ENCODE results near the gene MPND. TPM values are rescaled to one million over a fixed set of nuclear protein-coding genes. Genes with fewer than 3 reads are reported as not detected.

Gene MPND
- total RNA-seq, 6 experiments from 2014 or later = 6.4 to 21.7 (median 19.6) TPM

DNA sequence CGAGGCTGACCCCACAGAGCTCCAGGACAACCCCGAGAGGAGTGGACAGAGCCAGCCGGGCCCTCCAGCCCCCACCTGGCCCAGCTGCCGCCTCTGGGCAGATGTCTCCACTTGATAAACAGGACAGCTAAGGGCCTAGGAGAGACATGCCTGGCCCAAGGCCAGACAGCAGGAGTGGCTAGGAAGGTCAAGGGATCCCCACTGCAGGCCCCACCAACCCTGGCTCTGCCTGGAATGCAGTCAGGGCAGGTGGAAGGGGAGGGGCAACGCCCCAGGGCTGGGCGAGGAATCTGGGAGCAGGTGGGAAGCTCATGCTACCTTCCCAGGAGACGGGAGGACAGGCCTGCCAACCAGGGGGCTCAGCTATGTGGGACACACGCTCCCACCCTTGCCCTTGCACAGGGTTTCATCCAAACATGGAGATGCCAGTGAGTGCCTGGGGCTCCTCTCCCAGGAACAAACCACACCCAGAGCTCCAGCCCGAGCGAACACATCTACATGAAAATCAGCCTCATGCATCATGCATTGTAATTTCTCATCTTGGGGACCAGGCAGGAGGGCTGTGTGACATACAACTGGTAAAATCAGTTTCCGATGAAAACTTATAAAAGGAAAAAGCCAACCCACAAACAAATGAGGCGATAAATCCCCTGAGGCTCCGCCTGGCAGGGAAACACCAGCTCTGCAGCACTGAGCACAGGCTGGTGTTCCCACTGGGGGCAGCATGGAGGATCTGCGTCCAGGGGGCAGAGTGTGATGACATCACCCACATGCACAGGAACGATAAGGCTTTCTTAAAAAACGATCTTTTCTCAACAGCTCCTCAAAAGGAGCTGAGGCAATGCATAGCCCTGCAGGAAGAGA lies 32.0 kb downstream of the MPND start:
- intact Hi-C loops (cut with DNase I) = no loop called here
- 58% methylated on average over 10 of the region's 16 CpGs for WGBS (ENCODE audit: insufficient coverage, low coverage, low lambda C conversion rate, missing lambda C conversion rate)
- ATAC-seq = no peak

DNA sequence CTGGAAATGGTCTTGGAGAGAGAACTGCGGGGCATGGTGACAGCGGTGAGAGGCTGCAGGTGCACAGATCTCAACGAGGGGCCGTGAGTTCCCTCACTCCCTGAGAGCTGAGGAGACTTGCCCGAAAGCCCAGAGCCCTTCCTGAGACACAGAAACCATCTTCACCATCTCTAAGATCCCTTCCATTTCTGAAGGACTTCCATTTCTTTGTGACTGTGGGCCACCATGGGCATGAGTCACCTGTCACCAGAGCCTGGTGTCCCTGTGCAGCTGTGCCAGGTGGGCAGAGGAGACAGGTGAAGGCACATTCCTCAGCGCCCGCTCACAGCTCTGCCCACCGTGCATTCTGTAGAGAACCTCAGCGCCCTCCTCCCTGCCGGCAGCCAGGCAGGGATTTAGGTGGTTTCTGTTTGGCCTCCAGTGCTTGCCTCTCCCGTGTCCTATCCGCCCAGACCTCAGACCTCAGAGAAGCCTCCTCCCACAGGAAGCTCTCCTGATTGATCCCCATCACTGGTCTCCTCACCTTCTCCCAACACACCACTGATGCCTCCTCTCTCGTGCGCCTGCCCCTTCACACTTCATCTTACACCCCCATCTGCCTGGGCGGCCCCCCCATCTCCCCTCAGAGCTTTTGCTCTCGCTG lies 32.8 kb downstream of the MPND start:
- no peak for DNase-seq
- 71% methylated on average over 10 of the region's 16 CpGs for WGBS (ENCODE audit: insufficient coverage, low coverage, low lambda C conversion rate, missing lambda C conversion rate)
- Histone ChIP-seq H3K4me3 (no peak overlapping the region), H3K9me3 (no peaks in the 10 kb centered on the region), H3K27me3 (no peaks in the 10 kb centered on the region), H3K27ac (peak overlapping the region in 1 of 3 donors; percentile 43), H3K4me1 (peaks cover 4 to 47% (median 18%) of the 10 kb centered on the region in 4 donors), H3K36me3 (peaks cover 0 to 5% (median 0%) of the 10 kb centered on the region in 4 donors)
- TF ChIP-seq CTCF (IDR thresholded peaks at IDR 0.05) = no peak
- no peak for TF ChIP-seq POLR2A (IDR thresholded peaks at IDR 0.05)
- no peak for ATAC-seq
- intact Hi-C loops (cut with DNase I) = no loop called here

More for the DNA sequence above, 32.0 kb downstream of the MPND start:
- Histone ChIP-seq H3K4me3 (no peak overlapping the region), H3K27ac (peak overlapping the region; percentile 13 to 79 (median 60)), H3K9me3 (no peaks in the 10 kb centered on the region), H3K27me3 (no peaks in the 10 kb centered on the region), H3K36me3 (peaks cover 0 to 6% (median 0%) of the 10 kb centered on the region in 4 donors), H3K4me1 (peaks cover 4 to 44% (median 18%) of the 10 kb centered on the region in 4 donors)
- no peak for TF ChIP-seq CTCF (IDR thresholded peaks at IDR 0.05)
- TF ChIP-seq POLR2A (IDR thresholded peaks at IDR 0.05) = no peak
- peak in 1 of 3 donors; percentile 48 for DNase-seq

DNA sequence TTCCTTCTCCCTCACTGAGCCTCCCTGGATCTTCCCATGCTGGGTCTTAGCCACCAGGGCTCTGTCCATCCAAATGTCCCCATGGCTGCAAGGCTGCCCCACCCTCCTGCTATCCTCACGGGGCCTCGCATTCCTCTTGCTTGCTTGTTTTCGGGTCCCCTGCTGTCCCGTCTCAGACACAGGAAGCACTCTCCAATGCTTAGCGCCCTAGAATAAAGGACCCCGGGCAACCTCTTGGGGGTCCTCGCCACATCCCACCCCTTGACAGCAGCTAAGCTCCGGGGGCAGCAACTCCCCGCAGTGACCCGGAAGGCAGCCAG lies 33.3 kb downstream of the MPND start:
- Histone ChIP-seq H3K9me3 (no peaks in the 10 kb centered on the region), H3K4me1 (peaks cover 4 to 47% (median 18%) of the 10 kb centered on the region in 4 donors), H3K36me3 (peaks cover 0 to under 1% (median 0%) of the 10 kb centered on the region in 4 donors), H3K4me3 (no peak overlapping the region), H3K27me3 (no peaks in the 10 kb centered on the region), H3K27ac (peak overlapping the region in 1 of 3 donors; percentile 43)
- ATAC-seq = no peak
- 66% methylated on average over 5 of the region's 10 CpGs for WGBS (ENCODE audit: insufficient coverage, low coverage, low lambda C conversion rate, missing lambda C conversion rate)
- intact Hi-C loops (cut with DNase I) = no loop called here
- DNase-seq = no peak
- TF ChIP-seq POLR2A (IDR thresholded peaks at IDR 0.05) (no peak), CTCF (IDR thresholded peaks at IDR 0.05) (no peak)

DNA sequence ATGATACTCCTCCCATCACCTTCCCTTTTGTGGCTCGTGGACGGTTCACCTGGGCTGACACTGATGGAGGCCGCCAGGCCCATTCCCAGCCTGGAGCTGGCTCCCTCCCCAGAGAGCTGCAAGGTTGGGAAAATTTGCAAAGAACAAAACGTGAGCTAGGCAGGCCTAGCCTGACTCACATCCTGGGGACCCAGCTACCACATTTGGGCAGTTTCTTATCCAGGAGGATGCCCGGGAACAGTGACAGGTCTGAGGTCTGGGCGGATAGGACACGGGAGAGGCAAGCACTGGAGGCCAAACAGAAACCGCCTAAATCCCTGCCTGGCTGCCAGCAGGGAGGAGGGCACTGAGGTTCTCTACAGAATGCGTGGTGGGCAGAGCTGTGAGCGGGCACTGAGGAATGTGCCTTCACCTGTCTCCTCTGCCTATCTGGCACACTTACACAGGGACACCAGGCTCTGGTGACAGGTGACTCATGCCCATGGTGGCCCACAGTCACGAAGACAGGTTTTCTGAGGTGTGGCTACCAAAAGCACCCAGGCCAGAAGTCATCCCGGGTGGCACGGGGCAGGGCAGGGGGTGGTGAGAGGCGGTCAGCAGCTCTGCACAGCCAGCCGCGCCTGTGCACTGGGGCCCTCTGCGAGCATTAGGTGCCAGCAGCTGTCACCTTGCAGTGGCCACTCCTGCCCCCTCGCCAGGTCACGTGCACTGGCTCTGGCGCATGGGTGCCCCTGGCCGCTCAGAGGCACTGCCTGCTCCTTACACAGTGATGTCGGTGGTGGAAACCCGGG lies 33.8 kb downstream of the MPND start:
- peak overlapping the region in 1 of 3 donors; percentile 43 for H3K27ac ChIP-seq
- H3K36me3 ChIP-seq = no peaks in the 10 kb centered on the region
- no peak for TF ChIP-seq CTCF (IDR thresholded peaks at IDR 0.05)
- TF ChIP-seq POLR2A (IDR thresholded peaks at IDR 0.05) = no peak
- peak in 1 of 4 donors; percentile 33 for ATAC-seq
- intact Hi-C loops (cut with DNase I) = no loop called here
- no peaks in the 10 kb centered on the region for H3K27me3 ChIP-seq
- WGBS (ENCODE audit: insufficient coverage, low coverage, low lambda C conversion rate, missing lambda C conversion rate) = 48% methylated on average over 5 of the region's 23 CpGs
- H3K4me1 ChIP-seq = peaks cover 4 to 47% (median 18%) of the 10 kb centered on the region in 4 donors
- H3K4me3 ChIP-seq = no peak overlapping the region
- peak in 2 of 3 donors; percentile 54 to 66 for DNase-seq
- H3K9me3 ChIP-seq = no peaks in the 10 kb centered on the region
